IPS-18a (cell line): Measurements from ENCODE around the gene EIF4E2.

Experiments used
- H3K27ac ChIP-seq: one replicate; pipeline ENCODE4 v1.5.1; 2013; ENCODE audit warnings: low read length
- H3K27me3 ChIP-seq: one replicate; pipeline ENCODE4 v1.6.1; 2013; ENCODE audit warnings: mild to moderate bottlenecking, low read length; ENCODE audit not compliant: control insufficient read depth, insufficient read depth
- H3K36me3 ChIP-seq: one replicate; pipeline ENCODE4 v1.6.1; 2013; ENCODE audit warnings: low read depth, low read length; ENCODE audit not compliant: control insufficient read depth
- H3K4me1 ChIP-seq: one replicate; pipeline ENCODE4 v1.6.1; 2013; ENCODE audit warnings: low read depth, low read length; ENCODE audit not compliant: control insufficient read depth
- H3K4me3 ChIP-seq: one replicate; pipeline ENCODE4 v1.5.1; 2013; ENCODE audit warnings: low read length
- H3K9ac ChIP-seq: one replicate; pipeline ENCODE4 v1.6.1; 2013; ENCODE audit warnings: mild to moderate bottlenecking, low read length, moderate library complexity
- H3K9me3 ChIP-seq: one replicate; pipeline ENCODE4 v1.6.1; 2013; ENCODE audit warnings: low read depth, low read length; ENCODE audit not compliant: control insufficient read depth

Gene EIF4E2

DNA sequence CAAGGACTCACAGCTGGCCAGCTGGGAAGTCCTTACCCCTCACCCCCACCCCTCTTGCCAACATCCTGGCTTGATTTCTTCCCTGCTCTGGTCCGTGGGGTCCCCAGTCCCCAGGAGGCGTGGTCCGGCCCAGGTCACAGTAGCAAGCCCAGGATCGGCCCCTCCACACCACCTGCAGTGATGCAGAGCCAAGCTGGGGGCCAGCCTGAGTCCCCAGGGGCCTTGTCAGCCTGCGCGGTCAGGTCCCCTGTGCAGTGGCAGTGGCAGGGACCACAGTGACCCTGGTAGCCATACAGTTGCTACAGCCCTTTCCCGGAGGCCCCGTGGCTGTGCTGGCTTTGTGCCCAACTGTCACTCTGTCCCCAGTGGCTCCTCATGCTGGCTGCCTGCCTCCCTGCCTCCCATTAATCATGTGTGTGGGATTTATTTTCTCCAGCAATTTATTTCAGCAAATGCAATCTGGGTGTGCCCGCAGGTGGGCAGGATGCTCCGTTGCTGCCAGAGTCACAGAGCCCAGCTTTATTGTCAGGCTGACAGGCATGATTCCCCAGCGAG, 39.1 kb upstream of the EIF4E2 start:
- no peaks in the 10 kb centered on the region for H3K4me1 ChIP-seq
- no peaks in the 10 kb centered on the region for H3K36me3 ChIP-seq
- H3K4me3 ChIP-seq = no peak overlapping the region
- peaks cover 8% of the 10 kb centered on the region for H3K27me3 ChIP-seq
- H3K27ac ChIP-seq = no peak overlapping the region
- H3K9me3 ChIP-seq = no peaks in the 10 kb centered on the region
- no peak overlapping the region for H3K9ac ChIP-seq

DNA sequence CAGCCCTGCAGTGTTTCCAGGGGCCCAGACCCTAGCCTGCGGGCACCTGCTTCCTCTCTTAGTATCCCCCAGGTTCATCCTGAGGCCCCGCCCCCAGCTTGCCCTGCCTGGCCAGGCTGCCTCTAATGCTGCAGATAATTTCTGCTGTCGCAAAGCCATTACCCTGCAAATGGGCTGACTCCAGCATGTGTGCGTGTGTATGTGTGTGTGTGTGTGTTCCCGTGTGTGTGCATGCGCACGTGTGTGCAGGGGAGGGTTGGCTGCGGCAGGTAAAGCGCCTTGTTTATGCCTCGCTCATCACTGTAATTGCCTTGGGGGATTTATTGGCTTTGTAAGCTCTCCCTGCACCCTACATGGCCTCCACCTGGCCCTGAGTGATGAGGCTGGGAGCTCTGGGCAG, 37.9 kb upstream of the EIF4E2 start:
- Histone ChIP-seq H3K4me3 (no peak overlapping the region), H3K9ac (no peak overlapping the region), H3K4me1 (no peaks in the 10 kb centered on the region), H3K9me3 (no peaks in the 10 kb centered on the region), H3K27ac (no peak overlapping the region), H3K36me3 (no peaks in the 10 kb centered on the region), H3K27me3 (no peaks in the 10 kb centered on the region)

DNA sequence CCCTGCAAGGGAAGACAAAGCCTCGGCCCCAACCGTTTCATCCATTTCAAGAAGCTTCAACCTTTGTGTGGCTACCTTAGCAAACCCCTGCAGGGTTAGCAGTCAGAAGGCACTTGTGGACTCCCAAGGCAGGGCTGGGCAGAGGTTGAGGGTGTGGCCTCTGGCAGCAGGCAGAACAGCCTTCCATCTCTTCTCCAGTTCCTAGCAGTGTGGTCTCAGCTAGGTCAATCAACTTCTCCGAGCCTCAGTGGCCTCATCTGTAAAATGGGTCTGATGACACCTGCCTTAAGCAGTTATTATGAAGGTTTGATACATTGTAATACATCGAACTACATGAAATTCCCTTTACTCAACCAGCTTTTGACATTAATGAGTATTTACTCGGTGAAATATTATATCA, 37.1 kb upstream of the EIF4E2 start:
- Histone ChIP-seq H3K4me3 (no peak overlapping the region), H3K27ac (no peak overlapping the region), H3K36me3 (no peaks in the 10 kb centered on the region), H3K9ac (no peak overlapping the region), H3K27me3 (no peaks in the 10 kb centered on the region), H3K4me1 (no peaks in the 10 kb centered on the region), H3K9me3 (no peaks in the 10 kb centered on the region)

DNA sequence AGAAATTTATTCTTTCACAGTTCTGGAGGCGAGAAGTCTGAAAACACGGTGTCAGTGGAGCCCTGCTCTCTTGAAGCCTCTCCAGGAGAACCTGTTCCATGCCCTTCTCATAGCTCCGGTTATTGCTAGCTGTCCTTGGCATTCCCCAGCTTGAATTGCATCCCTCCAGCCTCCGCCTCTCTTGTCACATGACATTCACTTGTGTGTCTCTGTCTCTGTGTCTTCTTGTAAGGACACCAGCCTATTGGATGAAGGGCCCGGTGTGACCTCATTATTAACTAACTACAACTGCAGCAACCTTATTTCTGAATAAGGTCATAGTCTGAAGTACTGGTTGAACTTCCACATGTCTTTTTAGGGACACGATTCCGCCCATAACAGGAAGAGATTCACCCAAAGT, 34.9 kb upstream of the EIF4E2 start:
- Histone ChIP-seq H3K4me3 (no peak overlapping the region), H3K27ac (no peak overlapping the region), H3K4me1 (no peaks in the 10 kb centered on the region), H3K27me3 (peaks cover 7% of the 10 kb centered on the region), H3K9me3 (no peaks in the 10 kb centered on the region), H3K9ac (no peak overlapping the region), H3K36me3 (no peaks in the 10 kb centered on the region)

DNA sequence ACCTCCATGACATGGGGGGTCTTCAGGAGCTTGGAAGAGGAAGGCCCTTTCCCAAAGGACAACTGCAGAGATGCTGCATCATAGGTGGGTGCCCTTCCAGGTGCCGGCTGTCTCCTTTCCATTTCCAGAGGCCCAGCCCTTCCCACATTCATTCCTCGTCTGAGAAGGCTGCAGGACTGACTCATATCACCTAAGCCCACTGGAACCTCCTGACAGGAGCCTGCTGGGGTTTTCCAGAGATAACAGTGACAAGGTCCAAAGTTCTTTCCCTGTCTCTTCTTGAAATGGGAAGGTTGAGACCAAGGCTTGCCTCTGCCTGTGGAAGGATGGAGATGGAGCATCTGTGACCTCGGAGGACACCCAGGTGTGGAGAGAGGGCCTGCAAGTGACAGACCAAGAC, 33.9 kb upstream of the EIF4E2 start:
- Histone ChIP-seq H3K27me3 (peaks cover 16% of the 10 kb centered on the region), H3K27ac (no peak overlapping the region), H3K4me1 (no peaks in the 10 kb centered on the region), H3K9me3 (no peaks in the 10 kb centered on the region), H3K9ac (no peak overlapping the region), H3K36me3 (no peaks in the 10 kb centered on the region), H3K4me3 (no peak overlapping the region)

DNA sequence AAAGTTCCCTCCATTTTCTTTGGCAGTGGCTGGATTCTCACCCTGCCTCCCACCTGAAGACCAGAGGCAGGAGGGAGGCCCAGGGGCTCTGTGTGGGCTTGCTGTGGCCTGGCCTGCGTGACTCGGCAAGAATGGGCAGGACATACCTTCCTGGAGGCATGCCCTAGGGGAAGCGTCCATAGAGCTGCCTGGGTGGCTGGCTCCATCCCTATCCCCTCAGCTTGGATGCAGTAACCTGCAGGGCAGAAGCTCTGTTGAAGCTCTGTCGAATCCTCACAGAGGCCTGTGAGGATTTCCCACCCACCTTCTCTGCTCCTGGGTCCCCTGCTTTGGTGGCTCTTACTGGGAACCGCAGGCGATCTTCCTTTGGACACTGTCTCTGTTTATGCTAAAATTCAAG, 31.6 kb upstream of the EIF4E2 start:
- H3K36me3 ChIP-seq = no peaks in the 10 kb centered on the region
- no peak overlapping the region for H3K27ac ChIP-seq
- no peaks in the 10 kb centered on the region for H3K4me1 ChIP-seq
- no peaks in the 10 kb centered on the region for H3K9me3 ChIP-seq
- no peak overlapping the region for H3K9ac ChIP-seq
- H3K27me3 ChIP-seq = peaks cover 39% of the 10 kb centered on the region
- H3K4me3 ChIP-seq = no peak overlapping the region

DNA sequence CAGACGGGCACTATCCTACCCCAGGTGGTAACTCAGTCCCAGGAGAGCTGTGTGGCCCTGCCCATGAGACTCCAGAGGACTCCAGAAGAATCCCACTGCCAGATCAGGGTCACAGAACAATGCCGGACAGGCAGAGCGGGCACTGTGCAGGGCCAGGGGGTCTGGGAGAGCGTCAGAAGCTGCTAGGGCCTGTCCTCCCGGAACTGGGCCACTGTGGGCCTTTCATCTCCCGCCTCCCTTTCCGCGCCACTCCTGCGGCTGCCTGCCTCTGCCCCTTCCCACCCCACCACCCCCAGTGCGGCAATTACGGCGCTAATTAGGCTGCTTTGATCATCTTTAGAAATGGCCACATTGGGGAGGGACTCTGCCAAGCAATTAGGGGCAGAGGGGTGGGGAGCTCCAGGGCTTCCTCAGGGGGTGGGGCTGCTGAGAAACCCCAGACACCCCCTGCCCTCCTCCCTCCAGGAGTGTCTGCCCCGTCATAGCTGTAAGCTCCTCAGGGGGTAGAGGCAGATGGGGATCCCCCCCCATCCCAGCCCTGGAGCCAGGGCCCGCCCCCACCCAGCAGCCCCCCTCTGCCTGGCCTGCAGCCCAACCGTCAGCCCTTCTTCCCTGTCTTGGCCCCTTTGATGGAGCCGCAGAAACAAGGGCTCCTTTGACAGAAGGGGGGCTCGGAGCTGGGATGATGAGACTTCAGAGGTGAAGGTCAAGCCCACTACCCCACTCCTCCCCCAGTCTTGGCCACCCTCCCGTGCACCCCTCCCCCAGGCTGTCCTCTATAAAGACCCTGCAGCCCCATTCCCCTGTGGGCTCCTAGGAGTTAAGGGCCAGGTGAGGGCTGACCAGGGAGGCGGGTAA, 30.7 kb upstream of the EIF4E2 start, which contains the start of gene PRSS56:
PRSS56 (plus strand) TSS at position 808 of the 858 bp plus-strand sequence. CDS start 211 bp downstream, outside the sequence.
- Histone ChIP-seq H3K27ac (no peak within 1 kb of the TSS), H3K4me3 (no peak within 1 kb of the TSS), H3K9ac (no peak within 1 kb of the TSS), H3K9me3 (no peaks in the 10 kb centered on the region), H3K4me1 (no peaks in the 10 kb centered on the region), H3K36me3 (no peaks in the 10 kb centered on the region), H3K27me3 (peaks cover 48% of the 10 kb centered on the region)

DNA sequence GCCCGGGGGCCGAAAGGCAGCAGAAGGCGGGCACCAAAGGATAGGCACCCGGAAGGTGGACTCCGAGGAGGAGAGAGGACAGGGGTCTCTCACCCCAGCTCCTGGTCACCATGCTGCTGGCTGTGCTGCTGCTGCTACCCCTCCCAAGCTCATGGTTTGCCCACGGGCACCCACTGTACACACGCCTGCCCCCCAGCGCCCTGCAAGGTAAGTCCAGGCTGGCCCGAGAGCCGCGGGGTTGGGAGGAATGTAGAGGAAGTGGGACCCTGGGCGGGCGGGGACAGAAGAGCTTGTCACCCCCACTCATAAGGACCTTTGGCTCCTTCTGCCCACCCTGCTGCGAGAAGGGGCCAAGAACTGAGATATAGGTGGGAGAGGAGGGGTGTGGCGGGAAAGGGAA, 30.0 kb upstream of the EIF4E2 start:
- Histone ChIP-seq H3K9ac (no peak overlapping the region), H3K36me3 (no peaks in the 10 kb centered on the region), H3K4me1 (no peaks in the 10 kb centered on the region), H3K27ac (no peak overlapping the region), H3K9me3 (no peaks in the 10 kb centered on the region), H3K4me3 (no peak overlapping the region), H3K27me3 (peaks cover 54% of the 10 kb centered on the region)

DNA sequence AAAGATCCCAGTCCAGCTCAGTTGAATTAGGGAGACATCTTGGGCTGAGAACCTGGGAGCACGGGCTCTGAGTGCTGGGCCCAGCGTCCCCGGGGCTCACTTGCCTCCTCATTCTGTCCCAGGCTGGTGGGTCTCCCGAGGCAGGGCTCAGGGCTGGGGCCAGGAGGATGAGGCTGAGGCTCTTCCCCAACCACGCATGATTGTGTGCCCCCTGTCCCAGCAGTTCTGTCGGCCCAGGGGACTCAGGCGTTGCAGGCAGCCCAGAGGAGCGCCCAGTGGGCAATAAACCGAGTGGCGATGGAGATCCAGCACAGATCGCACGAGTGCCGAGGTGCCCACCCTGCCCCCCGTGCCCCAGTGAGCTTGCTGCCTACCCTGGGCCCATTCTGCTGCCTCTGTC, 29.4 kb upstream of the EIF4E2 start:
- Histone ChIP-seq H3K4me1 (no peaks in the 10 kb centered on the region), H3K27ac (no peak overlapping the region), H3K4me3 (no peak overlapping the region), H3K27me3 (peaks cover 54% of the 10 kb centered on the region), H3K9me3 (no peaks in the 10 kb centered on the region), H3K36me3 (no peaks in the 10 kb centered on the region), H3K9ac (no peak overlapping the region)

DNA sequence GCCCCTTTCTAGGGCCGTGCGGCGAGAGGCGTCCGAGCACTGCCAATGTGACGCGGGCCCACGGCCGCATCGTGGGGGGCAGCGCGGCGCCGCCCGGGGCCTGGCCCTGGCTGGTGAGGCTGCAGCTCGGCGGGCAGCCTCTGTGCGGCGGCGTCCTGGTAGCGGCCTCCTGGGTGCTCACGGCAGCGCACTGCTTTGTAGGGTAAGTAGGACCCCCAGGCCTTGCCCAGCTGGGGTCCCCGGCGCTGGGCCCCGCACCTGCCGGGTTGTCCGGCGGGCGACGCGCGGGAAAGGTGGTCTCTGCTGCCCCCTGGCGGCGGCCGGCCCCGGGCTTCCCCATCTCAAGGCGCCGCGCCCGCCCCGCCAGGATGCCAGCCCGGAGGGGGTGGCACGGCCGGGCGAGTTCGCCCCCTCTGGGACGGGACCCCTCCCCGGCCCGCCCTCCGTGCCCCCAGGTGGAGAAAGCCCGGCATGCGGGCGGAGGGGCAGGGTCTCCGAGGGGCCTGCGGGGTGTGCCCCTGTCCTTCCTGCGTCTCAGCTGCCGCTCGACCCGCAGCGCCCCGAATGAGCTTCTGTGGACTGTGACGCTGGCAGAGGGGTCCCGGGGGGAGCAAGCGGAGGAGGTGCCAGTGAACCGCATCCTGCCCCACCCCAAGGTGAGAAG, 28.4 kb upstream of the EIF4E2 start:
- Histone ChIP-seq H3K9me3 (no peaks in the 10 kb centered on the region), H3K9ac (no peak overlapping the region), H3K27me3 (peaks cover 54% of the 10 kb centered on the region), H3K4me1 (no peaks in the 10 kb centered on the region), H3K27ac (no peak overlapping the region), H3K4me3 (no peak overlapping the region), H3K36me3 (no peaks in the 10 kb centered on the region)

DNA sequence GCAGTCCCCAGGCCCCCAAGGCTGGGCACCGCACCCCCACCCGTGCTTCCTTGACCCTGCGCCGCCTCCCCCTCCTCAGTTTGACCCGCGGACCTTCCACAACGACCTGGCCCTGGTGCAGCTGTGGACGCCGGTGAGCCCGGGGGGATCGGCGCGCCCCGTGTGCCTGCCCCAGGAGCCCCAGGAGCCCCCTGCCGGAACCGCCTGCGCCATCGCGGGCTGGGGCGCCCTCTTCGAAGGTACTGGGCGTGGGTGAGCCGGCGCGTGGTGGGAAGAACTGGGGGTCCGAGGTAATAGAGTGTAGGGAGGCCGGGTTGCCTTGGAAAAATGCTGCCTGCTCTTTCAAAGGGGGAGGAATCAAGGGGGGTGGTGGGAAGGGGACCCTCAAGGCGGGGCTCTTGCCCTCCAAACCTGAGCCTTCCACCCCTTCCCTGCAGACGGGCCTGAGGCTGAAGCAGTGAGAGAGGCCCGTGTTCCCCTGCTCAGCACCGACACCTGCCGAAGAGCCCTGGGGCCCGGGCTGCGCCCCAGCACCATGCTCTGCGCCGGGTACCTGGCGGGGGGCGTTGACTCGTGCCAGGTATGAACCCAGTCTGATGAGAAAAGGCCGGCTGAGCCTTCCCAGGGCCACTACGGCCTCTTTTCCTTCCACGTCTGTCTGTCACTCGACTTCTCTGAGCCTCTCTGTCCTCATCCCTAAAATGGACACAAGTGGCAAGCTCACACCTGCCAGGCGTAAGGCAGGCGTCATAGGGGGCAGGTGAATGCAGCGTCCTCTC, 27.7 kb upstream of the EIF4E2 start:
- Histone ChIP-seq H3K4me1 (no peaks in the 10 kb centered on the region), H3K27me3 (peaks cover 54% of the 10 kb centered on the region), H3K4me3 (no peak overlapping the region)

More for the DNA sequence above, 27.7 kb upstream of the EIF4E2 start:
- Histone ChIP-seq H3K9me3 (no peaks in the 10 kb centered on the region), H3K9ac (no peak overlapping the region), H3K27ac (no peak overlapping the region), H3K36me3 (no peaks in the 10 kb centered on the region)
